ENCODE data around the gene GPSM3.

DNA sequence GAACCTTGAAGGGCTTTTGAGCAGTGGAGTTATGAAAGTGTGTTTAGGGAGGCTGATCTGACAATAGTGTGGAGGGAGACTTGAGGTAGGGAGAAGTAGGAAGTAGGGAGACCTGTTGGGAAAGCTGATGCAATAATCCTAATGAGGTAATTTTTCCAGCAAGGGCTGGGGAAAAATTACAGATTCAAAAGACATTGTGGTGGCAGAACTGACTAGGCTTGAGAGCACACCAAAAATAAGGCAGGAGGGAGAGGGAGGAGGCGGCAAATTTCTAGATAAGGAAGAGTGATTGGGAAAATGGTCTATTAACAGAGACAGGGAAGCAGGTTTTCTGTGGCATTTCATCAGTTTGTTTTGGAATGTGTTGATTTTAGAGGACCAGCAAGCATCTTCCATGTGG, 46.2 kb downstream of the GPSM3 start:
- TF ChIP-seq CTCF (IDR thresholded peaks at IDR 0.05) (no peak), EZH2 (IDR thresholded peaks at IDR 0.05) (no peak)

Measured in neural progenitor cell (in vitro differentiated cells).